HUES48 (cell line): Measurements from ENCODE around the gene GNRH2.
"Not testable (repeated sequence)": the region's sequence is repeated elsewhere in the genome, so short reads cannot be mapped to it uniquely, and the experiment has no call there.

Experiments
- H3K27ac ChIP-seq: one replicate; pipeline ENCODE4 v1.7.0; 2013; ENCODE audit warnings: low read depth, low read length, inconsistent platforms
- H3K27me3 ChIP-seq: 2 replicates; pipeline ENCODE4 v1.6.1; 2013; ENCODE audit warnings: mild to moderate bottlenecking, low read length; ENCODE audit not compliant: control insufficient read depth, insufficient read depth
- H3K36me3 ChIP-seq: 2 replicates; pipeline ENCODE4 v1.6.1; 2013; ENCODE audit warnings: low read length; ENCODE audit not compliant: control insufficient read depth, insufficient read depth
- H3K4me1 ChIP-seq: 2 replicates; pipeline ENCODE4 v1.6.1; 2013; ENCODE audit warnings: mild to moderate bottlenecking, low read length; ENCODE audit not compliant: control insufficient read depth, insufficient read depth
- H3K4me3 ChIP-seq: 2 replicates; pipeline ENCODE4 v1.5.1; 2013; ENCODE audit warnings: mild to moderate bottlenecking, low read depth, low read length
- H3K9ac ChIP-seq: 2 replicates; pipeline ENCODE4 v1.6.1; 2013; ENCODE audit warnings: mild to moderate bottlenecking, low read depth, low read length, moderate library complexity
- H3K9me3 ChIP-seq: 2 replicates; pipeline ENCODE4 v1.6.1; 2013; ENCODE audit warnings: low read length; ENCODE audit not compliant: control insufficient read depth, insufficient read depth

GNRH2 gene

DNA sequence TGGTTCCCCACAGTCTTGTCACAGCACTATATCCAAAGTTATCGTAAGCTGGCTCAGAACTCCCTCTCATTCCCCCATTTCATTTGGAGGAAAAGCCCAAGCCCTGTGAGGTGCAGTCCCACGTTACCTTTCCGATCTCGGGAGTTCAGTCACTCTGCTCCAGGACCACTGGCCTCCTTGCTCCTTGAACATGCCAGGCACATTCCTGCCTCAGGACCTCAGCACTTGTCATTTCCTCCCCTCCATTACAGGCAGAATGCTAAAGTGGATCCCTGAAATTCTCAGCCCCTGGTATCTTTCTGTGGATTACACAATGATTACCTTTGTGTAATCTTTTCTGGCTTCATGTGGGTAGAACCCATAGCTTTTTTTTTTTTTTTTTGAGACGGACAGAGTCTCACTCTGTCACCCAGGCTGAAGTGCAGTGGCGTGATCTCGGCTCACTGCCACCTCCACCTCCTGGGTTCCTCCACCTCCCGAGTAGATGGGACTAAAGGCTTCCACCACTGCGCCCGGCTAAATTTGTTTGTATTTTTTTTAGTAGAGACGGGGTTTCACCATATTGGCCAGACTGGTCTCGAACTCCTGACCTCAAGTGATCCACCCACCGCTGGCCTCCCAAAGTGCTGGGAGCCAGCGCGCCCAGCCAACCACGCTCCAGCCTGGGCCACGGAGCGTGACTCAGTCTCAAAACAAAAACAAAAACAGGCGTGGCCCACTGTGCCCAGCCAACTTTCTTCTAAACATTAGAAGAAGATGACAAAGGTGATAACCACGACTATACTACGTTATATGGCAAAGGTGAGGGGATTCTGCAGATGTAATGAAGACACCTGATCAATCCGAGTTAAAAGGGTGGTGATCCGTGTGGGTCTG lies 24.0 kb downstream of the GNRH2 start:
- Histone ChIP-seq H3K27ac (no peak overlapping the region), H3K9ac (no peak overlapping the region), H3K9me3 (no peaks in the 10 kb centered on the region), H3K4me3 (no peak overlapping the region), H3K36me3 (no peaks in the 10 kb centered on the region), H3K27me3 (peaks cover 19% of the 10 kb centered on the region), H3K4me1 (no peaks in the 10 kb centered on the region)

DNA sequence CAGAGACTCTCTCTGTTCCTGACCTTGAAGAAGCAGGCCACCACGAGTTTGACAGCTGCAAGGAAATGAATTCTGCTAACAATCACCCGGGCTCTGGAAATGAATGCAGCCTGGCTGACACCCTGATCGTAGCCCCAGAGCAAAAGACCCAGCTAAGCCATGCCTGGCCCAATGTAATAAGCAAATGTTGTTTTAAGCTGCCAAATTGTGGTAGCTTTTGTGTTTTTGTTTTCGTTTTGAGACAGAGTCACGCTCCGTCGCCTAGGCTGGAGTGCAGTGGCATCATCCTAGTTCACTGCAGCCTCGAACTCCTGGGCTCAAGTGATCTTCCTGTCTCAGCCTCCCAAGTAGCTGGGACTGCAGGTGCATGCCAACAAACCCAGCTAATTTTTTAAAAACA lies 24.7 kb downstream of the GNRH2 start:
- Histone ChIP-seq H3K9ac (no peak overlapping the region), H3K4me3 (no peak overlapping the region), H3K9me3 (no peaks in the 10 kb centered on the region), H3K36me3 (no peaks in the 10 kb centered on the region), H3K27me3 (peaks cover 26% of the 10 kb centered on the region), H3K27ac (no peak overlapping the region), H3K4me1 (no peaks in the 10 kb centered on the region)

DNA sequence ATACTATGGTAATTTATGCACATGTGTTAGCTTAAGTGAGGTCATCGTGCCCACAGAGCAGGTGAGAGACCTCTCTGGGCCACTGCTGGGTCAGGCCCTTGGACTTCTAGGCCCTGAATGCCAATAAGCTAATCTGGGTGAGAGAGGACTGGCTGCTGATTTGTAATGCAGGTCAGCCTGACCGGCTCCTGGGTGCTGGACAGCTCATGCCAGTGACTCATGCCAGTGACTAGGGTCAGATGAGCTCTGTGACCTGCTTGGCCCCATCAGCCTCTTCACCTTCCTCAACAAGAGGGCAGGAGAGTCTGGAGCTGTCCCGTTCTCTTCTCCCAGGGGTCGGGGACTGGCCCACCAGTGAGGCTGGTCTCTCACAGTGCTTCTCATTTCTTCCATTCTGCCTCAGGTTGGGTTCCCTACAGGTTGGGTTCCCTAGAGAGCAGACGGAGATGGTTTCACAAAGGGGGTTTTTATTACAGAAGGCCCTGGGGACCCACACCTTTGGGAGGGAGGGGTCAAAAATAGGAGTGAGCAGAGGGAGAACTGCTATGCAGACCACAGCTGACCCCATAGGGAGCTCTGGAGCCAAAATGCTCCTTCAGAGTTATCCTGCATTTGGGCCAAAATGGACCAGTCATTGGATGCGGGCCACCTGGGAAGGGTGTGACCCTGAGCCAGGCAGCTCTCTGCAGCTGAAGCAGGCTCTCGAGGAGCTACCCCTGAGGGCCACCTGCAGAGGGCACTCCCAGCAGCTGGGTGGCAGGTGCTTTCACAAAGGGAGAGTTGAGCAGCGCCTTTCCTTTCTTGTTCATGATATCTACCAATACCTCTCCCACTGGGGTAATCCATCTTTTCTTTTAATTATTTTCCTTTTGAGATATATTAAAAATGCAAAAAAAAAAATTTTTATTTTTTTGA lies 25.8 kb downstream of the GNRH2 start:
- H3K9ac ChIP-seq, result no peak overlapping the region
- no peaks in the 10 kb centered on the region for H3K36me3 ChIP-seq
- no peaks in the 10 kb centered on the region for H3K4me1 ChIP-seq
- no peaks in the 10 kb centered on the region for H3K9me3 ChIP-seq
- H3K4me3 ChIP-seq, result no peak overlapping the region
- peaks cover 30% of the 10 kb centered on the region for H3K27me3 ChIP-seq
- H3K27ac ChIP-seq, result no peak overlapping the region

DNA sequence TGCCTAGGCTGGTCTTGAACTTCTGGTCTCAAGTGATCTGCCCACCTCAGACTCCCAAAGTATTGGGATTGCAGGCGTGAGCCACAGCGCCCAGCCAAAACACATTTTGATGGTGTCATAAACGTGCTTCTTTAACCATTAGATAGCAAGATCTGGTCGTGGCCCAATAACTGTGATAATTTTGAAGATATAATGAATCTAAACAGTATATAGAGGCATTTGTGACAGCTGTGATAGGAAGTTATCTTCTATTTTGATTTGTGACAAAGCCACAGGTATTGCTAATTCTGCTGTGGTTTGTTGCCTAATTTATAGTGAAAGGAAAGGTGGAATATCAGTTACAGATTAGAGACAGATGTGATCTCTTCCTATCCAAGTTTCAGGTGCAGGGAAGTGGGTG lies 27.3 kb downstream of the GNRH2 start:
- no peaks in the 10 kb centered on the region for H3K4me1 ChIP-seq
- peaks cover 30% of the 10 kb centered on the region for H3K27me3 ChIP-seq
- no peaks in the 10 kb centered on the region for H3K36me3 ChIP-seq
- no peaks in the 10 kb centered on the region for H3K9me3 ChIP-seq
- no peak overlapping the region for H3K27ac ChIP-seq
- H3K4me3 ChIP-seq, result no peak overlapping the region
- no peak overlapping the region for H3K9ac ChIP-seq

DNA sequence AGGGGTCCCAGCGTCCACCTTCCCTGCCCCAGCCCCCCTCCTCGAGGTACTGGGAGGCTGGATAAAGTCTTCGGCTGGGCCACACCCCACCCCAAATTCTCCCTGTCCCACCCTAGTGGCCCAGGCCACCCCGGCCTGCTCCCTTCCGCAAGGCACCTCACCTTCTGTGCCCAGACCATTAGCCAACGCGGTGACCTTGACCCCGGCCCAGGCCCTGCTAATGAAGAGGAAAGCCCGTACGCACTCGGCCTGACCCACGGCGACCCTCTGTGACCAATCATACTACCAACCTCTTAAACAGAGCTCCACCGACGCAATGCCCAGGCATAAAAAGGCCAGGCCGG lies 27.8 kb downstream of the GNRH2 start:
- Histone ChIP-seq H3K36me3 (no peaks in the 10 kb centered on the region), H3K4me3 (peak overlapping the region; percentile 52), H3K9ac (no peak overlapping the region), H3K27me3 (peaks cover 30% of the 10 kb centered on the region), H3K27ac (no peak overlapping the region), H3K4me1 (no peaks in the 10 kb centered on the region), H3K9me3 (no peaks in the 10 kb centered on the region)

DNA sequence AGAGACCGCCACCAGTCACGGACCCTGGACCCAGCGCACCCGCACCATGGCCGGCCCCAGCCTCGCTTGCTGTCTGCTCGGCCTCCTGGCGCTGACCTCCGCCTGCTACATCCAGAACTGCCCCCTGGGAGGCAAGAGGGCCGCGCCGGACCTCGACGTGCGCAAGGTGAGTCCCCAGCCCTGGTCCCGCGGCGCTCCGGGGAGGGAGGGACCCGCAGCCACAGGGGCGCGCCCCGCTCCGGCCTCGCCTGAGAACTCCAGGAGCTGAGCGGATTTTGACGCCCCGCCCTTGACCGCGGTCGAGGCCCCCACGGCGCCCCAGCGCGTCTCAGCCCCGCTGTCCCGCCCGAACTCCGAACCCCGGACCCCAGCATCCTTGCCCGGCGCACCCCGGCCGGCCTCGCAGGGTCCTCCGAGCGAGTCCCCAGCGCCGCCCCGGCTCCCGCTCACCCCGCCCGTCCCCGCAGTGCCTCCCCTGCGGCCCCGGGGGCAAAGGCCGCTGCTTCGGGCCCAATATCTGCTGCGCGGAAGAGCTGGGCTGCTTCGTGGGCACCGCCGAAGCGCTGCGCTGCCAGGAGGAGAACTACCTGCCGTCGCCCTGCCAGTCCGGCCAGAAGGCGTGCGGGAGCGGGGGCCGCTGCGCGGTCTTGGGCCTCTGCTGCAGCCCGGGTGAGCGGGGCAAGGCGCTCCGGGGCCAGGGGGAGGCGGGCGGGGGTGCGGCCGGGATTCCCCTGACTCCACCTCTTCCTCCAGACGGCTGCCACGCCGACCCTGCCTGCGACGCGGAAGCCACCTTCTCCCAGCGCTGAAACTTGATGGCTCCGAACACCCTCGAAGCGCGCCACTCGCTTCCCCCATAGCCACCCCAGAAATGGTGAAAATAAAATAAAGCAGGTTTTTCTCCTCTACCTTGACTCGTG lies 28.4 kb downstream of the GNRH2 start, which contains the start of gene OXT:
TSS of gene OXT (plus strand) at position 11 of the 920 bp plus-strand sequence. CDS start at position 47, 36 bp downstream.
- Histone ChIP-seq H3K9me3 (no peaks in the 10 kb centered on the region), H3K36me3 (no peaks in the 10 kb centered on the region), H3K9ac (no peak within 1 kb of the TSS), H3K4me1 (no peaks in the 10 kb centered on the region), H3K27ac (no peak within 1 kb of the TSS), H3K27me3 (peaks cover 30% of the 10 kb centered on the region), H3K4me3 (peak within 1 kb of the TSS; percentile 52)

DNA sequence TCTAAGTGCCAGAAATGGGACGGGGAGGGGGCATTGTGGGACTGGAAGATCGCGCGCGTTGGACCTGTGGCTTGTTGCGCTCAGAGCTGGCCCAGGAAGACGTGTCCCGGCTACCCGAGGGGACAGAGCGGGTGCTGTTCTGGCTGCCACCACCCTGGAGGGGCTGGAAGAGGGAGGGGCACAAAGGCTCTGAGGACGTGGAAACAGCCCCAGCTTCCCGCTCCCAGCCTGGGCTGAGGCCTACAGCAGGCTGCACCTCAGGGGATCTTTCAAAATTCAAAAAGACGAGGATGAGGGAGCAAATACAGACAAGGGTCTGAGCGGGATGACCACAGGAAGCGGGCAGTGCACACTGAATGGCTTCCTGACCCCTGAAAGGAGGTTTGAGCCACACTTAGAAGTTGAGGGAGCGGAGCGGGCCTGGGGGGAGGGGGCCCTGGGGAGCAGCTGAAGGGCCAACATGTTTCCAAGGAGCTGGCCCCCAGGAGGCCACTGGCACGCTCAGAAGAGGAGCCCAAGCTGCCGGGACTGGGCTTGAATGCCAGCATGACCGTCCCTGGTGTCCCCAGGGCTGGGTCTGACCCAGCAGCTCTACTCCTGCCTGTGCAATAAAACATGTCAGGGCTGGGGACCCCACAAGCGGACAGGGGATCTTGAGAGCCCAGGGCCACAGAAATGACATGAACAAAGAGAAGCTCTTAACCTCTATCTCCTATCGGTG lies 29.3 kb downstream of the GNRH2 start:
- H3K27ac ChIP-seq, result no peak overlapping the region
- H3K27me3 ChIP-seq, result peaks cover 30% of the 10 kb centered on the region
- H3K36me3 ChIP-seq, result no peaks in the 10 kb centered on the region
- peak overlapping the region; percentile 52; the same call in 1 of the 2 replicates for H3K4me3 ChIP-seq
- H3K9me3 ChIP-seq, result no peaks in the 10 kb centered on the region
- H3K9ac ChIP-seq, result no peak overlapping the region
- no peaks in the 10 kb centered on the region for H3K4me1 ChIP-seq

DNA sequence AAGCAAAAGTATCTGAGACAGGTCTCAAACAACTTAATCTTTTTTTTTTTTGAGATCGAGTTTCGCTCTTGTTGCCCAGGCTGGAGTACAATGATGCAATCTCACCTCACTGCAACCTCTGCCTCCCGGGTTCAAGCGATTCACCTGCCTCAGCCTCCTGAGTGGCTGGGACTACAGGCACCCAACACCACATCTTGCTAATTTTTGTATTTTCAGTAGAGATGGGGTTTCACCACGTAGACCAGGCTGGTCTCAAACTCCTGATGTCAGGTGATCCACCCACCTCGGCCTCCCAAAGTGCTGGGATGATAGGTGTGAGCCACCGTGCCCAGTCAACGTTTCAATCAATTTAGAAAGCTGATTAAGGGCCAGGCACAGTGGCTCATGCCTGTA lies 29.8 kb downstream of the GNRH2 start:
- not testable (repeated sequence) for H3K4me1 ChIP-seq, H3K9ac ChIP-seq

DNA sequence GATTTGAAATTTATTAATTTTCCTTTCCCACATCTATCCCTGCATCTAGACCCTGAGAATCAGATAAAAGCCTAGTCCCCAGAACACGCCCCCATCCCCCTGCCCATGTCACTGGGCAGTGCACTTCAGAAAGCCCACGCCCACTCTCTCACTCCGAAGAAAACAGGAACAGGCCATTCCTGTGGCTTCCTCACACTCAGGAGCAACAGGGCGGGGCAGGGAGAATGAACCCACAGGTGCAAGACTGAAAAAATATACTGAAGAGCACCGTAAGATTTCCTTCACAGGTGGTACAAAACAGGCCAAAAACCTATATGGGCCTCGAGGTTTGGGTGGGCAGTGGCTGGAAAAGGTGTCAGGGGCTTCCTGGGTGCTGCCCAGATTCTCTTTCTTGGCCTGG lies 31.4 kb downstream of the GNRH2 start:
- no peaks in the 10 kb centered on the region for H3K9me3 ChIP-seq
- no peaks in the 10 kb centered on the region for H3K36me3 ChIP-seq
- H3K27ac ChIP-seq, result no peak overlapping the region
- no peak overlapping the region for H3K4me3 ChIP-seq
- H3K4me1 ChIP-seq, result no peaks in the 10 kb centered on the region
- no peak overlapping the region for H3K9ac ChIP-seq
- H3K27me3 ChIP-seq, result peaks cover 30% of the 10 kb centered on the region

More for the DNA sequence above, 29.8 kb downstream of the GNRH2 start:
- not testable (repeated sequence) for H3K9me3 ChIP-seq, H3K4me3 ChIP-seq, H3K27ac ChIP-seq, H3K36me3 ChIP-seq
- H3K27me3 ChIP-seq, result peaks cover 30% of the 10 kb centered on the region

DNA sequence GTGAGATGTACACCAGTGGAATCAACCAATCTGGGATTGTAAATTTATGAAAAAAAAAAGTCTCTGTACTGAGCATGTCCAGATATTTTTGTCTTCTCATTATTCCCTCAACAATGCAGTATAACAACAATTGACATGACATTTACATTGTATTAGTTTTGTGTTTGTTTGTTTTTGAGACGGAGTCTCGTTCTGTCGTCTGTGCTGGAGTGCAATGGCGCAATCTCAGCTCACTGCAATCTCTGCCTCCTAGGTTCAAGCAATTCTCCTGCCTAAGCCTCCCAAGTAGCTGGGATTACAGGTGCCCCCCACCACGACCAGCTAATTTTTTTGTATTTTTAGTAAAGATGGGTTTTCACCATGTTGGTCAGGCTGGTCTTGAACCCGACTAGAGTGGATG lies 31.9 kb downstream of the GNRH2 start:
- peaks cover 32% of the 10 kb centered on the region for H3K27me3 ChIP-seq
- H3K4me3 ChIP-seq, H3K4me1 ChIP-seq, H3K27ac ChIP-seq, H3K9ac ChIP-seq, H3K9me3 ChIP-seq, H3K36me3 ChIP-seq: not testable (repeated sequence)
